ENCODE results near the gene CDKL4. TPM values are rescaled to one million over a fixed set of nuclear protein-coding genes. Genes with fewer than 3 reads are reported as not detected.

The CDKL4 gene
- total and polyA plus RNA-seq, 2 of the 13 experiments (the other 11 are each of a cell fraction or from before 2014, with no cell fraction given), result 0.29 to 0.50 TPM

- TF ChIP-seq ATF6 (CRISPR knock-in tag; conservative IDR thresholded peaks at IDR 0.05), result no peak
- TF ChIP-seq, protein P1, sequence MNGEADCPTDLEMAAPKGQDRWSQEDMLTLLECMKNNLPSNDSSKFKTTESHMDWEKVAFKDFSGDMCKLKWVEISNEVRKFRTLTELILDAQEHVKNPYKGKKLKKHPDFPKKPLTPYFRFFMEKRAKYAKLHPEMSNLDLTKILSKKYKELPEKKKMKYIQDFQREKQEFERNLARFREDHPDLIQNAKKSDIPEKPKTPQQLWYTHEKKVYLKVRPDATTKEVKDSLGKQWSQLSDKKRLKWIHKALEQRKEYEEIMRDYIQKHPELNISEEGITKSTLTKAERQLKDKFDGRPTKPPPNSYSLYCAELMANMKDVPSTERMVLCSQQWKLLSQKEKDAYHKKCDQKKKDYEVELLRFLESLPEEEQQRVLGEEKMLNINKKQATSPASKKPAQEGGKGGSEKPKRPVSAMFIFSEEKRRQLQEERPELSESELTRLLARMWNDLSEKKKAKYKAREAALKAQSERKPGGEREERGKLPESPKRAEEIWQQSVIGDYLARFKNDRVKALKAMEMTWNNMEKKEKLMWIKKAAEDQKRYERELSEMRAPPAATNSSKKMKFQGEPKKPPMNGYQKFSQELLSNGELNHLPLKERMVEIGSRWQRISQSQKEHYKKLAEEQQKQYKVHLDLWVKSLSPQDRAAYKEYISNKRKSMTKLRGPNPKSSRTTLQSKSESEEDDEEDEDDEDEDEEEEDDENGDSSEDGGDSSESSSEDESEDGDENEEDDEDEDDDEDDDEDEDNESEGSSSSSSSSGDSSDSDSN (CRISPR knock-in tag; IDR thresholded peaks at IDR 0.05), result peak; percentile 41; the same call in 1 of the 2 replicates
- TF ChIP-seq, protein P2, sequence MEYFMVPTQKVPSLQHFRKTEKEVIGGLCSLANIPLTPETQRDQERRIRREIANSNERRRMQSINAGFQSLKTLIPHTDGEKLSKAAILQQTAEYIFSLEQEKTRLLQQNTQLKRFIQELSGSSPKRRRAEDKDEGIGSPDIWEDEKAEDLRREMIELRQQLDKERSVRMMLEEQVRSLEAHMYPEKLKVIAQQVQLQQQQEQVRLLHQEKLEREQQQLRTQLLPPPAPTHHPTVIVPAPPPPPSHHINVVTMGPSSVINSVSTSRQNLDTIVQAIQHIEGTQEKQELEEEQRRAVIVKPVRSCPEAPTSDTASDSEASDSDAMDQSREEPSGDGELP (IDR thresholded peaks at IDR 0.05; ENCODE audit: borderline replicate concordance, low read depth), result no peak; the same call in 1 of the 2 replicates
- TF ChIP-seq, protein P3, sequence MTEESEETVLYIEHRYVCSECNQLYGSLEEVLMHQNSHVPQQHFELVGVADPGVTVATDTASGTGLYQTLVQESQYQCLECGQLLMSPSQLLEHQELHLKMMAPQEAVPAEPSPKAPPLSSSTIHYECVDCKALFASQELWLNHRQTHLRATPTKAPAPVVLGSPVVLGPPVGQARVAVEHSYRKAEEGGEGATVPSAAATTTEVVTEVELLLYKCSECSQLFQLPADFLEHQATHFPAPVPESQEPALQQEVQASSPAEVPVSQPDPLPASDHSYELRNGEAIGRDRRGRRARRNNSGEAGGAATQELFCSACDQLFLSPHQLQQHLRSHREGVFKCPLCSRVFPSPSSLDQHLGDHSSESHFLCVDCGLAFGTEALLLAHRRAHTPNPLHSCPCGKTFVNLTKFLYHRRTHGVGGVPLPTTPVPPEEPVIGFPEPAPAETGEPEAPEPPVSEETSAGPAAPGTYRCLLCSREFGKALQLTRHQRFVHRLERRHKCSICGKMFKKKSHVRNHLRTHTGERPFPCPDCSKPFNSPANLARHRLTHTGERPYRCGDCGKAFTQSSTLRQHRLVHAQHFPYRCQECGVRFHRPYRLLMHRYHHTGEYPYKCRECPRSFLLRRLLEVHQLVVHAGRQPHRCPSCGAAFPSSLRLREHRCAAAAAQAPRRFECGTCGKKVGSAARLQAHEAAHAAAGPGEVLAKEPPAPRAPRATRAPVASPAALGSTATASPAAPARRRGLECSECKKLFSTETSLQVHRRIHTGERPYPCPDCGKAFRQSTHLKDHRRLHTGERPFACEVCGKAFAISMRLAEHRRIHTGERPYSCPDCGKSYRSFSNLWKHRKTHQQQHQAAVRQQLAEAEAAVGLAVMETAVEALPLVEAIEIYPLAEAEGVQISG (CRISPR knock-in tag; IDR thresholded peaks at IDR 0.05), result 0 out of 2 replicates have a peak, but pooled peaks have one; percentile 15
- peak; percentile 74 for TF ChIP-seq XRCC5 (optimal IDR thresholded peaks at IDR 0.05; ENCODE audit: low read length)
- TF ChIP-seq CAMTA2 (CRISPR knock-in tag; IDR thresholded peaks at IDR 0.05; ENCODE audit: borderline replicate concordance), result no peak
- no peak for TF ChIP-seq ZKSCAN5 (CRISPR knock-in tag; IDR thresholded peaks at IDR 0.05)
- TF ChIP-seq HNRNPUL1 (IDR thresholded peaks at IDR 0.05; ENCODE audit: low read depth, low read length), result no peak
- TF ChIP-seq ZHX1 (CRISPR knock-in tag; IDR thresholded peaks at IDR 0.05; ENCODE audit: low read depth), result no peak
- TF ChIP-seq, protein P4, sequence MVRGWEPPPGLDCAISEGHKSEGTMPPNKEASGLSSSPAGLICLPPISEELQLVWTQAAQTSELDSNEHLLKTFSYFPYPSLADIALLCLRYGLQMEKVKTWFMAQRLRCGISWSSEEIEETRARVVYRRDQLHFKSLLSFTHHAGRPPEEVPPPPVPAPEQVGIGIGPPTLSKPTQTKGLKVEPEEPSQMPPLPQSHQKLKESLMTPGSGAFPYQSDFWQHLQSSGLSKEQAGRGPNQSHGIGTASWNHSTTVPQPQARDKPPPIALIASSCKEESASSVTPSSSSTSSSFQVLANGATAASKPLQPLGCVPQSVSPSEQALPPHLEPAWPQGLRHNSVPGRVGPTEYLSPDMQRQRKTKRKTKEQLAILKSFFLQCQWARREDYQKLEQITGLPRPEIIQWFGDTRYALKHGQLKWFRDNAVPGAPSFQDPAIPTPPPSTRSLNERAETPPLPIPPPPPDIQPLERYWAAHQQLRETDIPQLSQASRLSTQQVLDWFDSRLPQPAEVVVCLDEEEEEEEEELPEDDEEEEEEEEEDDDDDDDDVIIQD (CRISPR knock-in tag; IDR thresholded peaks at IDR 0.05; ENCODE audit: low read depth), result no peak; the same call in 1 of the 2 replicates
- TF ChIP-seq, protein P5, sequence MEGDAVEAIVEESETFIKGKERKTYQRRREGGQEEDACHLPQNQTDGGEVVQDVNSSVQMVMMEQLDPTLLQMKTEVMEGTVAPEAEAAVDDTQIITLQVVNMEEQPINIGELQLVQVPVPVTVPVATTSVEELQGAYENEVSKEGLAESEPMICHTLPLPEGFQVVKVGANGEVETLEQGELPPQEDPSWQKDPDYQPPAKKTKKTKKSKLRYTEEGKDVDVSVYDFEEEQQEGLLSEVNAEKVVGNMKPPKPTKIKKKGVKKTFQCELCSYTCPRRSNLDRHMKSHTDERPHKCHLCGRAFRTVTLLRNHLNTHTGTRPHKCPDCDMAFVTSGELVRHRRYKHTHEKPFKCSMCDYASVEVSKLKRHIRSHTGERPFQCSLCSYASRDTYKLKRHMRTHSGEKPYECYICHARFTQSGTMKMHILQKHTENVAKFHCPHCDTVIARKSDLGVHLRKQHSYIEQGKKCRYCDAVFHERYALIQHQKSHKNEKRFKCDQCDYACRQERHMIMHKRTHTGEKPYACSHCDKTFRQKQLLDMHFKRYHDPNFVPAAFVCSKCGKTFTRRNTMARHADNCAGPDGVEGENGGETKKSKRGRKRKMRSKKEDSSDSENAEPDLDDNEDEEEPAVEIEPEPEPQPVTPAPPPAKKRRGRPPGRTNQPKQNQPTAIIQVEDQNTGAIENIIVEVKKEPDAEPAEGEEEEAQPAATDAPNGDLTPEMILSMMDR (CRISPR knock-in tag; IDR thresholded peaks at IDR 0.05), result peak; percentile 93
- no peak for TF ChIP-seq MTA3 (CRISPR knock-in tag; IDR thresholded peaks at IDR 0.05)
Measured at GRCh38 chr2:39227628-39228412, 15.9 kb downstream of the CDKL4 start (continued).

All from HepG2 (cell line).